ENCODE results near the gene SYT12. TPM values are rescaled to one million over a fixed set of nuclear protein-coding genes. Genes with fewer than 3 reads are reported as not detected.

Gene SYT12
- total and polyA plus RNA-seq, 2 of the 13 experiments (the other 11 are each of a cell fraction or from before 2014, with no cell fraction given) = 0.01 to 0.02 TPM

DNA sequence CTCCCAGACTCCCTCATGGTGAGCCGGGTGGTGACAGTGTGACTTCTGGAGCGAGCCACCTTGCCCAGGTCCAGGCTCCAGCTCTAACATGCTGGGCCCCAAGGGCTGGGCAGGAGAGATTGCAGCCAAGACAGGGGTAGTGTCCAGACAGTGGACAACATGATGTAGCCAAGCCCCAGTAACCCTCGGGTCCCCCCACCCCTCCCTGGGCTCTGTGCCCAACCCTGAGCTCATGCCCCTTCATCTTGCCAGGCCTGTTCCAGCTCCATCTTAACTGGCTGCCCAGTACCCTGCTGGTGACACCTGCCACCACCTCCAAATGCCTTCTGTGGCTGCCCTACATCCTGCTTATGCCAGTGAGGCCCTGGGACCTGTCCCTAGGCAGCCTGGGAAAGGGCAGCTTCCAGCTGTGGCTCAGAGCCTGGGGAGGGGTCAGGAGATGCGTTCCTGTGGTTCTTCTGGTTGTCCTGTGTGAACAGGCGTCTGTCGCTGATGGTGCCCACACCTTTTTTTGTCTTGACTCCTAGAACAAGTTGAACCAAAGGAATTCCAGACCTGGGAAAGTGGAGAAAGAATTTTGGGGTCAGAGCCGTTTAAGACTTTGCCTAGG is 12.5 kb upstream of the SYT12 start:
- CTCF ChIA-PET (ENCODE audit: low intra/inter-chr PET ratio, low total read pairs) = no interaction called here
- H4K20me1 ChIP-seq (ENCODE audit: insufficient read depth, low read length) = no peaks in the 10 kb centered on the region
- H2AFZ ChIP-seq (ENCODE audit: low read length) = no peak overlapping the region
- H3K9me3 ChIP-seq (ENCODE audit: low read length) = no peaks in the 10 kb centered on the region
- POLR2A ChIA-PET = interaction anchor here (1.0 kb wide), 1 partner anchor 14 kb away, joined by 3 read pairs; no protein-coding TSS in a partner anchor
- FAIRE-seq (no peak), DNase-seq (ENCODE audit: low spot score) (no peak), ATAC-seq (no peak; the same call in 2 of the 3 replicates)
- in situ Hi-C loops (cut with HindIII; ENCODE audit: extremely low pct_ligation_motif_present, low pct_unique_long_range_greater_than_20kb) = no loop called here
- no peak overlapping the region for H3K27ac ChIP-seq (ENCODE audit: extremely low read length, insufficient read depth, low read length)
- no peaks in the 10 kb centered on the region for H3K79me2 ChIP-seq (ENCODE audit: insufficient read depth, low read length)
- no TSS peak for BruUV-seq (replicated peaks)
- H3K4me2 ChIP-seq (ENCODE audit: low read depth, low read length) = no peak overlapping the region
- intact Hi-C loops (cut with micrococcal nuclease; ENCODE audit: unreplicated experiment) = no loop called here
- H3K4me3 ChIP-seq (replicated peaks in 1 of 3; ENCODE audit: insufficient read depth in 1 of 3, low read depth in 2 of 3, low read length in 3 of 3) = no peak overlapping the region
- H3K4me1 ChIP-seq (ENCODE audit: insufficient read depth, low read length) = peaks cover 29% of the 10 kb centered on the region
- H3K27me3 ChIP-seq (ENCODE audit: control insufficient read depth in 1 of 2, insufficient read depth in 2 of 2, low read length in 2 of 2) = peaks cover 4% of the 10 kb centered on the region in 2 experiments; a peak in 3 of 5 replicates
- TF ChIP-seq TRIM22 (IDR thresholded peaks at IDR 0.05) (no peak), ZNF616 (CRISPR knock-in tag; IDR thresholded peaks at IDR 0.05; ENCODE audit: low read depth) (no peak), ZNF775 (CRISPR knock-in tag; IDR thresholded peaks at IDR 0.05; ENCODE audit: borderline replicate concordance) (no peak), ATF3 (CRISPR knock-in tag; IDR thresholded peaks at IDR 0.05) (no peak)
- H3K9ac ChIP-seq (ENCODE audit: insufficient read depth, low read depth, low read length) = no peak overlapping the region
- no peaks in the 10 kb centered on the region for H3K36me3 ChIP-seq (replicated peaks in 1 of 2; ENCODE audit: control insufficient read depth in 1 of 2, insufficient read depth in 2 of 2, low read length in 2 of 2)
- whole genome bisulfite sequencing (ENCODE audit: low lambda C conversion rate) = 24% methylated on average over 5 of the region's 7 CpGs

DNA sequence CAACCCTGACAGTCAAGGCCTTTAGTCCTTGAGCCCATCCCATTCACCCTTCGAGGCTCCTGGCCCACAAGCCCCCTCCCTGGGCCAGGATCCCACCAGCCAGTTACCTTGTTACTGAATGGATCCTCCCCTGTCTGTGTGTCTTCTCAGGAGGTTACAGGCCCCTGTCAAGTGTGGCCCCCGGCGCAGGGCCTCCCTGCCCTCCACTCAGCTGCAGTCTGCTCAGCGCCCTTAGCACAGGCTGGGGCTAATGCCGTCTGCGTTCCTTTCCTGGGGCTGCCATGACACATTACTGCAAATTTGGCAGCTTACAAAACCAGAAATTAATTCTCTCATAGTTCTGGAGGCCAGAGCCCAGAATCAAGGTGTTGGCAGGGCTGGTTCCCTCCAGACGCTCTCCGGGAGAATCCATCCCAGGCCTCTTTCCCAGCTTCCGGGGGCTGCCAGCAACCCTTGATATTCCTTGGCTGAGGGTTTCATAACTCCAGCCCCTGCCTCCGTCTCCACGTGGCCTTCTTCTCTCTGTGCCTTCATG is 9.4 kb upstream of the SYT12 start:
- H4K20me1 ChIP-seq (ENCODE audit: insufficient read depth, low read length) = no peaks in the 10 kb centered on the region
- H3K4me2 ChIP-seq (ENCODE audit: low read depth, low read length) = no peak overlapping the region
- no TSS peak for BruUV-seq (replicated peaks)
- H3K36me3 ChIP-seq (replicated peaks in 1 of 2; ENCODE audit: control insufficient read depth in 1 of 2, insufficient read depth in 2 of 2, low read length in 2 of 2) = no peaks in the 10 kb centered on the region
- no peak overlapping the region for H3K4me3 ChIP-seq (replicated peaks in 1 of 3; ENCODE audit: insufficient read depth in 1 of 3, low read depth in 2 of 3, low read length in 3 of 3)
- WGBS (ENCODE audit: low lambda C conversion rate) = 54% methylated on average over 10 of the region's 11 CpGs
- peaks cover 4 to 5% of the 10 kb centered on the region in 2 experiments; a peak in 3 of 5 replicates for H3K27me3 ChIP-seq (ENCODE audit: control insufficient read depth in 1 of 2, insufficient read depth in 2 of 2, low read length in 2 of 2)
- intact Hi-C loops (cut with micrococcal nuclease; ENCODE audit: unreplicated experiment) = no loop called here
- H3K27ac ChIP-seq (ENCODE audit: extremely low read length, insufficient read depth, low read length) = no peak overlapping the region
- CTCF ChIA-PET (ENCODE audit: low intra/inter-chr PET ratio, low total read pairs) = no interaction called here
- no peak overlapping the region for H3K9ac ChIP-seq (ENCODE audit: insufficient read depth, low read depth, low read length)
- peaks cover 18% of the 10 kb centered on the region for H3K4me1 ChIP-seq (ENCODE audit: insufficient read depth, low read length)
- H2AFZ ChIP-seq (ENCODE audit: low read length) = no peak overlapping the region
- in situ Hi-C loops (cut with HindIII; ENCODE audit: extremely low pct_ligation_motif_present, low pct_unique_long_range_greater_than_20kb) = no loop called here
- no peaks in the 10 kb centered on the region for H3K79me2 ChIP-seq (ENCODE audit: insufficient read depth, low read length)
- TF ChIP-seq SIN3A (IDR thresholded peaks at IDR 0.05; ENCODE audit: borderline replicate concordance, low read depth, low read length) = no peak
- no peak for TF ChIP-seq SRF (IDR thresholded peaks at IDR 0.05; ENCODE audit: low read depth, low read length)
- no peak for TF ChIP-seq RORA (CRISPR knock-in tag; IDR thresholded peaks at IDR 0.05)
- TF ChIP-seq ZSCAN9 (CRISPR knock-in tag; IDR thresholded peaks at IDR 0.05; ENCODE audit: borderline replicate concordance) = no peak
- TF ChIP-seq BCL6 (CRISPR knock-in tag; IDR thresholded peaks at IDR 0.05) = no peak
- no peaks in the 10 kb centered on the region for H3K9me3 ChIP-seq (ENCODE audit: low read length)
- no peak for FAIRE-seq
- no peak for DNase-seq (ENCODE audit: low spot score)
- no peak for ATAC-seq
- POLR2A ChIA-PET = no interaction called here

Data from HepG2 (cell line).